HL-60 (cell line): ENCODE data around the gene ZNF283.

Source experiments
- DNase-seq, 2 experiments: peaks; one replicate each; pipeline ENCODE4 v3.0.0-alpha.2; 2010 to 2020; ENCODE audit warnings: low read depth in 1 of 2, low spot score in 1 of 2
- H3K27ac ChIP-seq: fragments of 250-450 bp; sonication (Bioruptor Pico); replicated peaks from 2 replicates; pipeline ENCODE4 v1.5.1; 2020; ENCODE audit warnings: mild to moderate bottlenecking, moderate library complexity
- H3K27me3 ChIP-seq: fragments of 250-450 bp; sonication (Bioruptor Pico); 2 replicates; pipeline ENCODE4 v1.5.1; 2021; ENCODE audit warnings: mild to moderate bottlenecking, moderate library complexity; ENCODE audit not compliant: insufficient read depth, poor library complexity, severe bottlenecking
- H3K4me3 ChIP-seq: replicated peaks from 2 replicates; pipeline ENCODE4 v1.5.1; 2011; ENCODE audit warnings: mild to moderate bottlenecking, control low read depth, low read length; ENCODE audit not compliant: insufficient read depth
- GABPA ChIP-seq: IDR thresholded peaks from 2 replicates; pipeline ENCODE4 v1.6.1; 2012; ENCODE audit warnings: low read depth
- POLR2AphosphoS5 ChIP-seq: IDR thresholded peaks from 2 replicates; pipeline ENCODE4 v1.6.1; 2012; ENCODE audit warnings: low read depth
- SPI1 ChIP-seq: IDR thresholded peaks from 2 replicates; pipeline ENCODE4 v1.6.1; 2012; ENCODE audit warnings: low read depth, mild to moderate bottlenecking, borderline replicate concordance
- long read RNA-seq: library from polyadenylated mRNA; unstranded; transcript quantifications from one replicate; pipeline ENCODE4 v2.0.0, GENCODE V29; 2020
- TF ChIP-seq, protein P1 (sequence below): IDR thresholded peaks from one replicate; pipeline ENCODE4 v1.5.1; 2011; ENCODE audit warnings: low read length, control low read depth, inconsistent platforms; ENCODE audit not compliant: insufficient read depth
- TF ChIP-seq, protein P2 (sequence below): IDR thresholded peaks from 2 replicates; pipeline ENCODE4 v1.6.1; 2012; ENCODE audit warnings: low read depth; ENCODE audit not compliant: insufficient replicate concordance

Gene ZNF283
- long read RNA-seq, partial matches to known transcripts: 1 of 15 reads
- long read RNA-seq, other reads (novel, unspliced or antisense): 12 of 15 reads

DNA sequence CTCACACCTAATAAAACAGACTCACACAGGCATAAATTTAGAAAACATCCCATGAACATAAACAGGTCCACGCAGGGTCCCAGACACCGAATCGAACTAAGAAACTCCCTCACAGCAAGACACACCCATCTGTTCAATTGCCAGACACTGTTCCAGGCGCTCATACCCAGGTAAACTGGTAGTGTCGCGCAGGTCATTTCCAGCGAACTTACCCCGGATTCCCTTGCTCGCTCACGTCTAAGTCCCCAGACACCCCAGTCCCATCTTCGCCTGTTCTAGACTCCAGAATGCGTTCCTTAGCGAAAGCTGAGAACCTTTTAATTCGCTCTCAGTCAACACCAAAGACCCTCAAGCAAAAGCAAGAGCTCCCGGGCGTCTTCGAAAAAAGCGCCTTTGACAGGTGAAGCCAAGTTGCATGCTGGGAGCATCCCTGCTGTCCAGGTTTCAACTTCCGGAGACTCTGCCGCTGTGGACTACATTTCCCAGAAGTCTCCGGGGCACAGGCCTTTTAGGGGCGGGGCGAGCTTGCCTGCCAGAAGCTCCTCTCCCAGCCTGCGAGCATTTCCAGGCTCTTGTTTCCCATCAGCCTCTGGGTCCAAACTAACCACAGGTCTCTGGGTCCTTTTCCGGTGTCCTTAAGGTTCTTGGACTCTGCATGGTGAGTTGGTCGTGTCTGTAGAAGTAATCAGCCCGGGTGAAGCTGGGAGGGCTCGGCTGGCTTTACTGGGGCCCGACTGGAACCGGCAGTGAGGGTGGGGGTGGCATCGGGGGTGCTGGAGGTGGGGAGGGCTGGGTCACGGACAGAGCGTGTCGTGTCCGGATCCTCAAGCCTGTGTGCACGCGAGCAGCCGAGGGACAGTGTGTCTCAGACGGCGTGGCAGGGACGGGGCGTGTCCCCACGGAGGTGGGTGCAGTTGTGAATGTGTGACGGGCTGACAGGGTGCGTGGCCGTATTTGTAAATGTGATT, at the start of gene ZNF283:
Gene ZNF283, plus strand, starts transcription at position 535 of the 968 bp plus-strand sequence. CDS start 6,184 bp downstream, outside the sequence.
- Histone ChIP-seq H3K4me3 (peak within 1 kb of the TSS; percentile 56), H3K27me3 (no peaks in the 10 kb centered on the region), H3K27ac (peak within 1 kb of the TSS; percentile 52)
- peak; percentile 78 to 93 for DNase-seq
- TF ChIP-seq GABPA (peak; percentile 62), SPI1 (no peak)

DNA sequence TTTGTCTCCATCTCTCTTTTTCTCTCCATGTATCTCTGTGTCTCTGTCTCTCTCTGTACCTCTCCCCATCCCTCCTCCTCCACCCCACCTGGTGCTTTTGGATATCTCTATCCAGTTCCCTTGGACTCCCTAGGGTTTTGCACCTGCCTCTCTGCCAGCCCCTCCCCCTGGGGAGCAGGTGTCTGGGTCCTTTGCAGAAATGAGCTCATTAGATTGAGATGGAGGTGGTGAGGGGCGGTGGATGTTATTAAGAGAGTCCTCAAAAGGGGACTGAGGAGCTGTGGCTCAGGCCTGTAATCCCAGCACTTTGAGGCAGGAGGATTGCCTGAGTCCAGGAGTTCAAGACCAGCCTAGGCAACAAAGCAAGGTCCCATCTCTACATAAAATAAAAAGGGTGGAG, 48.5 kb upstream of the ZNF283 start:
- peak overlapping the region; percentile 78 for H3K4me3 ChIP-seq
- DNase-seq: no peak
- TF ChIP-seq POLR2AphosphoS5 (no peak), GABPA (no peak)
- TF ChIP-seq, protein P1, sequence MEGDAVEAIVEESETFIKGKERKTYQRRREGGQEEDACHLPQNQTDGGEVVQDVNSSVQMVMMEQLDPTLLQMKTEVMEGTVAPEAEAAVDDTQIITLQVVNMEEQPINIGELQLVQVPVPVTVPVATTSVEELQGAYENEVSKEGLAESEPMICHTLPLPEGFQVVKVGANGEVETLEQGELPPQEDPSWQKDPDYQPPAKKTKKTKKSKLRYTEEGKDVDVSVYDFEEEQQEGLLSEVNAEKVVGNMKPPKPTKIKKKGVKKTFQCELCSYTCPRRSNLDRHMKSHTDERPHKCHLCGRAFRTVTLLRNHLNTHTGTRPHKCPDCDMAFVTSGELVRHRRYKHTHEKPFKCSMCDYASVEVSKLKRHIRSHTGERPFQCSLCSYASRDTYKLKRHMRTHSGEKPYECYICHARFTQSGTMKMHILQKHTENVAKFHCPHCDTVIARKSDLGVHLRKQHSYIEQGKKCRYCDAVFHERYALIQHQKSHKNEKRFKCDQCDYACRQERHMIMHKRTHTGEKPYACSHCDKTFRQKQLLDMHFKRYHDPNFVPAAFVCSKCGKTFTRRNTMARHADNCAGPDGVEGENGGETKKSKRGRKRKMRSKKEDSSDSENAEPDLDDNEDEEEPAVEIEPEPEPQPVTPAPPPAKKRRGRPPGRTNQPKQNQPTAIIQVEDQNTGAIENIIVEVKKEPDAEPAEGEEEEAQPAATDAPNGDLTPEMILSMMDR: no peak
- TF ChIP-seq, protein P2, sequence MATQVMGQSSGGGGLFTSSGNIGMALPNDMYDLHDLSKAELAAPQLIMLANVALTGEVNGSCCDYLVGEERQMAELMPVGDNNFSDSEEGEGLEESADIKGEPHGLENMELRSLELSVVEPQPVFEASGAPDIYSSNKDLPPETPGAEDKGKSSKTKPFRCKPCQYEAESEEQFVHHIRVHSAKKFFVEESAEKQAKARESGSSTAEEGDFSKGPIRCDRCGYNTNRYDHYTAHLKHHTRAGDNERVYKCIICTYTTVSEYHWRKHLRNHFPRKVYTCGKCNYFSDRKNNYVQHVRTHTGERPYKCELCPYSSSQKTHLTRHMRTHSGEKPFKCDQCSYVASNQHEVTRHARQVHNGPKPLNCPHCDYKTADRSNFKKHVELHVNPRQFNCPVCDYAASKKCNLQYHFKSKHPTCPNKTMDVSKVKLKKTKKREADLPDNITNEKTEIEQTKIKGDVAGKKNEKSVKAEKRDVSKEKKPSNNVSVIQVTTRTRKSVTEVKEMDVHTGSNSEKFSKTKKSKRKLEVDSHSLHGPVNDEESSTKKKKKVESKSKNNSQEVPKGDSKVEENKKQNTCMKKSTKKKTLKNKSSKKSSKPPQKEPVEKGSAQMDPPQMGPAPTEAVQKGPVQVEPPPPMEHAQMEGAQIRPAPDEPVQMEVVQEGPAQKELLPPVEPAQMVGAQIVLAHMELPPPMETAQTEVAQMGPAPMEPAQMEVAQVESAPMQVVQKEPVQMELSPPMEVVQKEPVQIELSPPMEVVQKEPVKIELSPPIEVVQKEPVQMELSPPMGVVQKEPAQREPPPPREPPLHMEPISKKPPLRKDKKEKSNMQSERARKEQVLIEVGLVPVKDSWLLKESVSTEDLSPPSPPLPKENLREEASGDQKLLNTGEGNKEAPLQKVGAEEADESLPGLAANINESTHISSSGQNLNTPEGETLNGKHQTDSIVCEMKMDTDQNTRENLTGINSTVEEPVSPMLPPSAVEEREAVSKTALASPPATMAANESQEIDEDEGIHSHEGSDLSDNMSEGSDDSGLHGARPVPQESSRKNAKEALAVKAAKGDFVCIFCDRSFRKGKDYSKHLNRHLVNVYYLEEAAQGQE: no peak
- peak overlapping the region; percentile 97 for H3K27ac ChIP-seq
- no peaks in the 10 kb centered on the region for H3K27me3 ChIP-seq

DNA sequence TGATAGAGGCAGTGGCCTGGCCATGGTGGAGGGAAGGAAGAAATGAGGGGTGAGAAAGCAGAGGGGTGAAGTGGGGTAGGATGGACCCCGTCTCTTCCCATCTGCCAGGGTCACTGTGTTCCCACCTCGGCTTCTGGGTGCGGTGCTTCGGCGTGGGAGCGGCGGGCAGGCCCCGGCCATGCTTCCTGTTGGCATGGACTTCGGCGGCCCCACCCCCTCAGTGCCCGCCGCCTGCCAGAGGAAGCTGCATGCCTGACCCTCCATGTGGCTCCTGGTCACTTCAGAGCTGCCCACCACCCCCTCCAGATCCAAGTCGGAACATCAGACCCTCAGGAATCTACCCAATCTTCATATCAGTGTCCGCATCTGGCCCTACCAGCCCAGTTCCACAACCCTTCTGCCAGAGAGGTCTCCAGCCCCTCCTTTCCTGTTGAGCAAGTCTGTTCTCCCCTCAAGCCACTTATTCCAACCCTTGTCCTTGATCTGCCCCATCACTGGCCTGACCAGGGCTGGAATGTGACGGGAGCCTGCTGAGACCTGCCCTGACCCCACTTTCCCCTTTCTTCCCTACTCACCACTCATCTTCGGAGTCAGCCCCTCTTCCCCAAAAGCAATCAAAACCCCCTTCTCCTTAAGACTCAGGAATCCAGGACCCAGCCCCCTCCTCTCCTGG, 47.8 kb upstream of the ZNF283 start:
- H3K27ac ChIP-seq: peak overlapping the region; percentile 97
- no peaks in the 10 kb centered on the region for H3K27me3 ChIP-seq
- peak overlapping the region; percentile 78 for H3K4me3 ChIP-seq
- DNase-seq: peak in 1 of 2 experiments; percentile 35
- no peak for TF ChIP-seq GABPA
- TF ChIP-seq POLR2AphosphoS5: no peak
- TF ChIP-seq, protein P2: no peak
- TF ChIP-seq SPI1: no peak
- TF ChIP-seq, protein P1: no peak

DNA sequence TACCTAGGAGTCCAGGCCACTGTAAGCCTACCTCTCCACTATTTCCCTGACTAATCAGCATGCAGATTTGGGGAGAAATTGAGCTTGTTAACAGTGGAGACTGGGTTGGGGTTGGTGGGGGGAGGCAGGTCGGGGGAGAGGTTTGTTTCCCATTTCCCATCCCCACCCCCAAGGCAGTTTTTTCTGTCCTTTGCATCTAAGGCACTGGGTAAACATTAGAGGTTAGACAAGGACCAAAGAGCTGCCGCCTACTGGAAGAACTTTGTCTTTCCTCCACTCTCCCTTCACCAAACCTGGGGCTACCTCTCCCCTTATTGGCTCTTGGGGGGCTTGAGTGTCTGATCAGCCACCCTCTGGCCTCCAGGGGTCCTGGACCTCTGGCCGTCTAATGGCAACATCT, 47.3 kb upstream of the ZNF283 start:
- peak overlapping the region; percentile 78 for H3K4me3 ChIP-seq
- no peaks in the 10 kb centered on the region for H3K27me3 ChIP-seq

More for the DNA sequence above, 47.3 kb upstream of the ZNF283 start:
- H3K27ac ChIP-seq: peak overlapping the region; percentile 97
- no peak for TF ChIP-seq SPI1
- TF ChIP-seq, protein P1: peak; percentile 10
- DNase-seq: peak in 1 of 2 experiments; percentile 83
